Central memory CD8-positive, alpha-beta T cell (primary cell): ENCODE data around the gene LTB4R.

Source experiments
- ATAC-seq: fragments of 150-1000 bp; cut with Tn5 transposase; replicated peaks from 2 replicates; pipeline ENCODE4 v1.10.0; 2022; ENCODE audit warnings: mild to moderate bottlenecking, moderate FRiP score, moderate number of reproducible peaks; ENCODE audit not compliant: poor library complexity, severe bottlenecking; ENCODE audit errors: extremely low read depth
- DNase-seq, 2 donors: peaks; one replicate each; pipeline ENCODE4 v3.0.0; 2021; ENCODE audit warnings: low spot score in 2 of 2
- H3K27ac Mint-ChIP-seq: one replicate; pipeline ENCODE4 v1.8.0; 2022; ENCODE audit warnings: low read depth, mild to moderate bottlenecking, moderate library complexity, mixed read lengths
- H3K27me3 Mint-ChIP-seq: one replicate; pipeline ENCODE4 v1.8.0; 2022; ENCODE audit warnings: mixed read lengths
- H3K36me3 Mint-ChIP-seq: one replicate; pipeline ENCODE4 v1.8.0; 2022; ENCODE audit warnings: mild to moderate bottlenecking, moderate library complexity, mixed read lengths; ENCODE audit not compliant: insufficient read depth
- H3K4me1 Mint-ChIP-seq: one replicate; pipeline ENCODE4 v1.8.0; 2022; ENCODE audit warnings: mixed read lengths
- H3K4me3 Mint-ChIP-seq: one replicate; pipeline ENCODE4 v1.8.0; 2022; ENCODE audit warnings: mild to moderate bottlenecking, moderate library complexity, mixed read lengths
- H3K9me3 Mint-ChIP-seq: one replicate; pipeline ENCODE4 v1.8.0; 2022; ENCODE audit warnings: mixed read lengths

LTB4R gene

DNA sequence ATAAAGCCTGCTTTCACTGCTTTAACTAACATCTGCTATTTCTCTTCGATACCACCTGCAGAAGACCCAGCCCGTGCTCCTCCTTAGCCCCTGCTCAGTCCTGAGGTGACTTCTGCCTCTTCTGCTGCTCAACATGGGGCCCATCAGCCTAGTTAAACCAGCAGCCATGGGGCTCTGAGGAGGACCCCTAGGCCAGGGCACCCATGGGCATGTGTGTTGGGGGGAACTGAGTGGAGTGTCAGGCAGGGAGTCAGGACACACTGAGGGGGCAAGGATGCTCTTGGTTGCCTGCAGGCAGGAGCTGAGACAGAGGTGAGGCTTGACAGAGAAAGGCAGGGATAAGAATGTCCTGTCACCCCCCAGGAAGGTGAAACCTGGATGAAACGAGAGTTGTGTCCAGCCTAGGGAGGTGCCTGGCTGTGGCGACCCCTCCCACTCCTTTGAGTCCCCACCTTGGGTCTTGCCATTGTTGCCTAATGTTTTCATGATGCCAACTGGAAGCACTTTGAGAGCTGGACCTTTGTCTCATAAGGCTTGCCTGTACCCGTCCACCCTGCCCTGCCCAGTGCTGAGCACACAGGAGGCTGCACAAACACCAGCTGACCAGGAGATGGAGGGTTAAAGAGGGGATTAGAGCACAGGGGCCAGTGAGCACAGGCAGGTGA is 27.4 kb upstream of the LTB4R start:
- peak overlapping the region; percentile 69 for H3K27ac Mint-ChIP-seq
- H3K4me3 Mint-ChIP-seq: no peak overlapping the region
- no peaks in the 10 kb centered on the region for H3K9me3 Mint-ChIP-seq
- H3K4me1 Mint-ChIP-seq: peaks cover 7% of the 10 kb centered on the region
- H3K36me3 Mint-ChIP-seq: no peaks in the 10 kb centered on the region
- DNase-seq (no peak), ATAC-seq (no peak)
- H3K27me3 Mint-ChIP-seq: no peaks in the 10 kb centered on the region

DNA sequence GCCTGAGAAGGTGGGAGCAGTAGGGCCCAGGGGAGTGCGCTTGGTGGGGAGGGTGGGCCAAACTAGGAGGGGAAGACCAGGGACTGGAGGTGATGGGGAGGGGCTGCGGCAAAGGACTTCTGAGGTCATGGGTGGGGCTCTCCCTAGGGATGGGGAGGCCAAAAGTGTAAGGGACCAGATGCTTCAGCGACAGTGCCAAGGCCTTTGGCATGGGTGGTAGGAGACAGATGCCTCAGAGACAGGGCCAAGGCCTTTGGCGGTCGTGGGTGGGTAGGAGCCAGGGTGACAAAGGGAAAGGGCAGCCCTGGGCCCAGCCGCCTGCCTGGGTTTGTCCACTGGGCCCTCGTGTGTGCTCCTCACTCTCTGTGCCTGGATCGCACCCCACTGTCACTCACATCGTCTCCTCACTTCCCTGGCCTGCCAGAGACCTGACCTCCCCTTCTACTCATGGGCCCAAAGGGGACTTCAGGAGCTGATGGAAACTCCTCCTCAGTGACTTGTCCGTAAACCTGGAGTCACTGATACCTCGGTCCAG is 26.7 kb upstream of the LTB4R start:
- DNase-seq: no peak
- peak overlapping the region; percentile 69 for H3K27ac Mint-ChIP-seq
- no peaks in the 10 kb centered on the region for H3K9me3 Mint-ChIP-seq
- ATAC-seq: no peak
- H3K36me3 Mint-ChIP-seq: no peaks in the 10 kb centered on the region
- H3K4me1 Mint-ChIP-seq: peaks cover under 1% of the 10 kb centered on the region
- H3K27me3 Mint-ChIP-seq: no peaks in the 10 kb centered on the region
- H3K4me3 Mint-ChIP-seq: no peak overlapping the region

DNA sequence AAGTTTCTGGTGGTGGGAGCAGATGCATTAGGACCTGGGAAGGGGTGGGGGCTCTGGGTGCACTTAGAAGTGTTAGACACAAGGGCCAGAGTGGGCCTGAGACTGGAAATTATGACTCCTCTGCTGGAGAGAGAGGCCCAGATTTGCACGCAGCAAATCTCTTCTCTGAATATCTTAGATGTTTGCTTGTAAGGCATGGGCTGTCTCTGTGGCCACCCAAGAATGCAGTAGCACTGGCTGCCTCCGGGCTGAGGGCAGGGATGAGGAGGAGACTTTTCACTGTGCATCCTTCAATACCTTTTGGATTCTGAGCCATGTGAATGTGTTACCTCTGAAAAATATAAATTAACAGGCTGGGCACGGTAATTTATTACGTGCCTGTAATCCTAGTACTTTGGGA is 26.0 kb upstream of the LTB4R start:
- Mint-ChIP-seq H3K27me3 (no peaks in the 10 kb centered on the region), H3K9me3 (no peaks in the 10 kb centered on the region), H3K27ac (no peak overlapping the region), H3K36me3 (peaks cover 3% of the 10 kb centered on the region), H3K4me1 (no peaks in the 10 kb centered on the region), H3K4me3 (no peak overlapping the region)
- DNase-seq (no peak), ATAC-seq (no peak)

DNA sequence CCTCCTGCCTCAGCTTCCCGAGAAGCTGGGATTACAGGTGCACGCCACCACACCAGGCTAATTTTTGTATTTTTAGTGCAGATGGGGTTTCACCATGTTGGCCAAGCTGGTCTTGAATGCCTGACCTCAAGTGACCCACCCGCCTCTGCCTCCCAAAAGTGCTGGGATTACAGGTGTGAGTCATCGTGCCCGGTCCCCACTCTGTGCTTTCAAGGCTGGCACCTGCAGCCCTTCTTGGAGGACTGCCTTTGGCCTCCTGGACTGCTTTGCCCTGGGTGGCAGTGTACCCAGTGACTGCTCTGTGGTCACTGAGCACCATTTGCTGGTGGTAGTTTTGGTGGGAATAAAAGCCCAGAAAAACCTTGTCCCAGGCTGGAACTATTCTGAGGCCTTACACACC is 24.3 kb upstream of the LTB4R start:
- Mint-ChIP-seq H3K27me3 (no peaks in the 10 kb centered on the region), H3K36me3 (peaks cover 10% of the 10 kb centered on the region), H3K4me1 (no peaks in the 10 kb centered on the region), H3K9me3 (no peaks in the 10 kb centered on the region), H3K4me3 (no peak overlapping the region), H3K27ac (no peak overlapping the region)
- DNase-seq (no peak), ATAC-seq (no peak)

DNA sequence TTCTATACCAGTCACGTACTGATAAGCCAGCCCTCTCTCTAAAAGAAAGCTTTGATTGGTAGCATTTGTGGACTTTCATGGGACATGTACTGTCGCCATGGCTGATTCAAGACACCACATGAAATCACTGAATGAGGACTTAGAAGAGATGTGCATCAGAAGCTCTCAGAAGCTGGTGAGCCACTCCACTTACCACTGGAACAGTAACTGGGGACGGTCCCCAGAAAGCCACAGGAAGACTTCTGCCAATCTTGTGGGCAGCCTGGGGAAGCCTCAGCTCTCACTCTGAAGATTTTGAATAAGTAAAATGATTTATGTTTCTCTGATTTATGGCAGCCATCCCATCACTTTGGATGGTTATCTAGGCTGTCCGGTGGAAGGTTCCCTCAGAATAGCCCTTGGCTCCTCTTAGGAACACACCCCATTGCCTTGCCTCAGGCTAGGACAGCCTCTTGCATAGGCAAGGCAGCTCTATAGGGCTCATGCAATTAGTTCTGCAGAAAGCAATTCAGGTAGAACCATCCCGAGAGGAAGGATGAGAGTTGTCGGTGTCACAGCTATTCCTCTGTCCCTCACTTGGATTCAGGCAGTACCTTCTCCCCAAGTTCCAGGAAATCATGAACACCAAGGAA is 21.5 kb upstream of the LTB4R start:
- Mint-ChIP-seq H3K27me3 (no peaks in the 10 kb centered on the region), H3K27ac (no peak overlapping the region), H3K4me3 (no peak overlapping the region), H3K36me3 (peaks cover 13% of the 10 kb centered on the region), H3K9me3 (no peaks in the 10 kb centered on the region), H3K4me1 (no peaks in the 10 kb centered on the region)
- ATAC-seq (no peak), DNase-seq (no peak)

DNA sequence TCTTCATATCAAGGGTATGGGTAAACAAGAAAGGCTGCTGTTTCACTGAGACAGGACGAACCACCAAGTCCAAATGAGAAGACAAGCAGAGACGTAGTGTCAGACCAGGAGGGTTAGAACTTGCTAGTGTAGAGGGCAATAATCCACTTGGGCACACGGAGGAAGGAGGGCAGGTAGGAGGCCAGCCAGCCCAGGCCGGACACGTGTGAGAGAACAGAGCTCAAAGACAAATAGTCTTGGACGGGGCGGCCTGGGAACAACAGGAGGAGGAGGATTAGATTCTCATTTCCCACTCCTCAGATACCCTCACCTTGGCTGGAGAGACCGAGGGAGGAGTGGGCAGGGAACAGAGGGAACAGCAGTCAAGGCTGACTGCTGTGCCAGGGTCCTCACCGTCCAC is 20.6 kb upstream of the LTB4R start:
- Mint-ChIP-seq H3K4me3 (no peak overlapping the region), H3K36me3 (peaks cover 18% of the 10 kb centered on the region), H3K9me3 (no peaks in the 10 kb centered on the region), H3K27me3 (no peaks in the 10 kb centered on the region), H3K27ac (no peak overlapping the region), H3K4me1 (no peaks in the 10 kb centered on the region)
- no peak for ATAC-seq
- no peak for DNase-seq

DNA sequence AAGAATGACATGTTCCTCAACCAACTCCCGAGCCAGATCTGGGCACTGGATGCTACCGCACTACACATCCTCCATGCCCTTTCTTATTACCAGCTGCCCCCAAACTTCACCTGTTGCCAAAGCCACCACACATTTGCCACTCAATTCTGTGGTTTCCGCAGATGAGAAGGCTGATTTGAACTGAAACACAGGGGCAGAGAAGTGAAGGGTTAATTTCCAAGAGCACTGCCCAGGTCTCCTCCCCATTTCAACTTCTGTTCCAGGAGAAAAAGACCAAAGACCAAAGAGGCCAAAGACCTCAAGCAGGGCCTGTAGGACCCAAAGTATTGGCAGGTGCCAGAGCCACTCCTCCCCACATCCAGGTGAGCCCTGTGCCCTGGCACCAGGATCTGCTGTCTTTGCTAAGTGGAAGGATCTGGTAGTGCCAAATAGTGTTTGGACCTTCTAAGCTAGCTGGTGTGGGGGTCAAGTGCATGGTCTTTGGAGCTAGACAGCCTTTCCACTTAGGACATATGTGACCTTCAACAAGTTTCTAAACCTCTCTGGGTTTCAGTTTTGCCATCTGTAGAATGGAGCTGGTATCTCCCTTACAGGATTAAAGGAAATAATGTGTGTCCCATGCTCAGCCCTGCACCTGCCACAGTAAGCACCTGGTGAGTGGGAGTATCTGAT is 19.7 kb upstream of the LTB4R start:
- Mint-ChIP-seq H3K4me3 (no peak overlapping the region), H3K27me3 (no peaks in the 10 kb centered on the region), H3K36me3 (peaks cover 20% of the 10 kb centered on the region), H3K4me1 (peaks cover 4% of the 10 kb centered on the region), H3K9me3 (no peaks in the 10 kb centered on the region), H3K27ac (no peak overlapping the region)
- DNase-seq: no peak
- no peak for ATAC-seq

DNA sequence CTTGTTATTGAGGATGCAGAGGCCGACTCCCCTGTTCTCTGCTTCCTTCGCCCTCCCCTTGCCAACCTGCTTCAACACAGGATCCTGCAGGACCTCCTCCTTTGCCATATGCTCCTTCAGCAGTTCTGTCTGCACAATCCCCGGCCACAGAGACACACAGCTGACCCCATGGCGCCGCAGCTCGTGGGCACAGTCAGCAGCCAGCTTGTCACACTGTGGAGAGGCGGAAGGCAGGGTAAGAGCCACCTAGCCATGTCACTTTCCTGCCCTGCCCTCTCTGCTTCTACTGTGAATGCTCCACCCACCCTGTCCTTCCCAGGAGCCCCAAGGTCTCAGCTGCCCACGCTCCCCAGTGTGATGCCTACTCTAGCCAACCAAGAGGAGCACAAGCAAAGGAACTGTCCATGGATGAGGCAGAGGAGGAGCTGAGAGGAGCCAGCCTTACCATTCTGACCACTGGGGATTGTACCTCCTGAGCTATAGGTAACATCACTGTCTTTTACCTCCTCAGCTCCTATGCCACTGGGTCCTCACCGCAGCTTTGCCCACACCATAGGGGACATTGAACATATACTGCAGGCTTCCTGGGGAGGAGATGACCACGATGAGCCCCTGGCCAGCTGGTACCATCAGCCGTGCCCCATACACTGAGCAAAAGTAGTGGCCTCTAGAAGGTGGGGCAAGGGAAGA is 19.0 kb upstream of the LTB4R start:
- Mint-ChIP-seq H3K36me3 (peaks cover 20% of the 10 kb centered on the region), H3K27ac (no peak overlapping the region), H3K27me3 (no peaks in the 10 kb centered on the region), H3K9me3 (no peaks in the 10 kb centered on the region), H3K4me3 (no peak overlapping the region), H3K4me1 (peaks cover 11% of the 10 kb centered on the region)
- DNase-seq: no peak
- ATAC-seq: no peak

DNA sequence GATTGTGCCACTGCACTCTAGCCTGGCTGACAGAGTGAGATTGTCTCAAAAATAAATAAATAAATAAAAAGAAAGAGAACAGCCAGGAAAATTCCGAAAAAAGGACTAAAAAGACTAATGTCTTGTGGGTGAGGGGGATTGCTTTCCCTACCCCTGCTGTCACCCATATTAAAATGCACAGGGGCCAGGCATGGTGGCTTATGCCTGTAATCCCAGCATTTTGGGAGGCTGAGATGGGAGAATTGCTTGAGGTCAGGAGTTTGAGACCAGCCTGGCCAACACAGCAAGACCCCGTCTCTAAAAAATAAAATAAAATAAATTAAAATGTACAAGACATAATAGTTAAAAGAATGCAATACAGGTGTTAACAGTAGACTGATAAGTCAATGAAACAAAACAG is 17.8 kb upstream of the LTB4R start:
- Mint-ChIP-seq H3K4me1 (peaks cover 19% of the 10 kb centered on the region), H3K9me3 (no peaks in the 10 kb centered on the region), H3K36me3 (peaks cover 21% of the 10 kb centered on the region), H3K27ac (no peak overlapping the region), H3K4me3 (no peak overlapping the region), H3K27me3 (no peaks in the 10 kb centered on the region)
- ATAC-seq (no peak), DNase-seq (no peak)

DNA sequence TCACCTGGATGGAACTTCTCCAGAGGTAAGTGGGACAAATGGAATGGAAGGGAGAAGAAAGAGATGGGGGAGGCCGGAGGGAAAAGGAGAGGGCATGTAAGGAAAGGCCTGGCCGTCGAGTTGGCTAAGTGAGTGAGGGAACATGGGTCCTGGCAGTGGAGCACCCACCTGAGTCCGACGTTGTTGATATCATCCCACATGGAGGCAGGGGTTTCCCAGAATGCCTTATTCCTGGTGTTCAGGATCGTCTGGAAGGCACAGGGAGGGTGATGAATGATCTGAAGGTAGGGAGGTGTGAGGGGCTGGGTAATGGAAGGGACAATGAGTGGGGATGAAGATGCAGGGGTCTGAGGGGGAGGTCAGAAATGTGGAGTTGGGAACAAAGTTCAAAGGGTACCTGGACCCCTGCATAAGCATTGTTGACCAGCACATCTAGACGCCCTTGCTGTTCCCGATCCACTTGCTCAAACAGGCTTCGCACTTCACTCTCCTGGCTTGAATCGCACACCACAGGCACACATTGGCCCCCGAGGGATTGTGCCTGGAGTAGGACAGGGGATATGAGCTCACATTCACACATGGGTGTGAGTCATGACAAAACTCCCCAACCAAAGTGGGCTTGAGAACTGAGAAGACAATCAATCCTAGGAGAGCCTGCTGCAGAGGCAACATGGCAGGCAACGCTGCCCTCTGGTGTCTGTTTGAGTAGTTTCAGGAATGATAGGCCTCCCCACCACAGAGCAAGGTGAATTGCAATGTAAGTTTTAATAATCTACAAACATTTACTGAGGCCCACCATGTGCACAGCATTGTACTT is 14.8 kb upstream of the LTB4R start:
- Mint-ChIP-seq H3K9me3 (no peaks in the 10 kb centered on the region), H3K4me1 (peaks cover 41% of the 10 kb centered on the region), H3K27ac (peak overlapping the region; percentile 75), H3K27me3 (no peaks in the 10 kb centered on the region), H3K4me3 (no peak overlapping the region), H3K36me3 (peaks cover 29% of the 10 kb centered on the region)
- DNase-seq (peak; percentile 48 to 64), ATAC-seq (peak; percentile 61)

DNA sequence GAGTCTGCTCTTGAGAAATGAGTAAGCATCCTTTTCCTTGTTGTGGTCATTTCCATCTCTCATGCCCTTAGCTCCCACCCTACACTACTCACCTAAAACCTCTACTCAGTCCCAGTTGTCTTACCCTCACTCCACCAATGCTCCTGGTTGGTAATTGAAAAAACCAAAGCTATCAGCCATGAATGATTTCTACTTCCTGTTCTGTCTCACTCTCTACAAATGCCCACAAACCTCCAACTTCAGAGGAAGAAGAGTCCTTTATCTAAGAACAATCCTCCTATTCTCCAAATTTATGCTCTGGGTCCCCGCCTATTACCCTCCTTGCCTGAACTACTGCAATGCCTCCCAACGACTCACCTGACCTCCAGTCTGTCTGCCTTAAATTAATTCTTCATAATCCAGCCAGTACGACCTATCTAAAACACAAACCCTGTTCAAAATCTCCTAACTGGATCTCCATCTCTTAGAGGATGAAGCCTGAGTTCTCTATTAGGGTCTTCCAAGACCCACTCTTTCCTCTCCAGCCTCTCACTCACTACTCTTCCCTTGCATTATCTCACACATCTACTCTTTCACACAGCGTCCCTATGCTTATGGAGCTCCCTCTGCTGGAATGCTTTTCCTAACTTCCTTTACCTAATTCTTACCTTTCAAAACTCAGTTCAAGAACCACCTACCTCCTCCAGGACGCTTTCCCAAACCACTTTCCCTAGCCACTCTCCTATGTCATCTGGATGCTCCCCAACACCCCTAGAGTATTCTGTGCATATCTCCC is 13.9 kb upstream of the LTB4R start:
- DNase-seq: no peak
- Mint-ChIP-seq H3K27me3 (no peaks in the 10 kb centered on the region), H3K9me3 (no peaks in the 10 kb centered on the region), H3K27ac (peak overlapping the region; percentile 75), H3K36me3 (peaks cover 32% of the 10 kb centered on the region), H3K4me3 (no peak overlapping the region), H3K4me1 (peaks cover 41% of the 10 kb centered on the region)
- ATAC-seq: no peak
